GM10248 (cell line): ENCODE measurements around the gene H3-3A.

Experiments used
- CTCF ChIA-PET: fragments of 300-600 bp; sonication (Branson Sonifier 250); formaldehyde crosslinking; extraction: SDS; loops from one replicate; lab custom pipeline; 2021; ENCODE audit warnings: antibody characterized with exemption; lab: Yijun Ruan, JAX
- POLR2A ChIA-PET: fragments of 350-650 bp; sonication (Branson Sonifier 250); formaldehyde crosslinking; extraction: SDS; loops from one replicate; lab custom pipeline; 2020; ENCODE audit warnings: antibody characterized with exemption; lab: Yijun Ruan, JAX
- DNase-seq: peaks from one replicate; pipeline ENCODE4 v3.0.0; 2012; ENCODE audit errors: extremely low spot score
- CTCF ChIP-seq: IDR thresholded peaks from 2 replicates; pipeline ENCODE4 v1.5.1; 2012; ENCODE audit warnings: mild to moderate bottlenecking, low read depth; ENCODE audit errors: extremely low read depth, missing control alignments, control extremely low read depth

Gene H3-3A

DNA sequence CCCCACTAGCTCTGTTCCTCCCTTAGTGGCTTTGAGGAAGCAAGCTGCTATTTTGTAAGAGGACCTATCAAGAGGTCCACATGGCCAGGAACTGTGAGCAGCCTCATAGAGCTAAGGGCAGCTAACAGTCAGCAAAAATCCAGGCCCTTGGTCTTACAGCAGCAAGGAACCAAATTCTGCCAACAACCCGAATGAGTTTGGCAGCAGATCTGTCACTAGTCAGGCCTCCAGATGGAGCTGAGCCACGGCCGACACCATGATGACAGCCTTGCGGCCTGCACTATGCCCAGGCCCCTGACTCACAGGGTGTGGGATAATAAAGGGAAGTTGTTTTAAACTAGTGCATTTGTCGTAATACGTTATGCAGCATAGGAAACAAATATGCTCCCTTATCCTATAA lies 28.0 kb upstream of the H3-3A start:
- CTCF ChIA-PET, result interaction anchor here (1.4 to 3.2 kb wide), 2 partner anchors 24 to 31 kb away, joined by 3 to 14 read pairs; no protein-coding TSS in a partner anchor
- POLR2A ChIA-PET, result interaction anchor here (0.6 kb wide), 1 partner anchor 39 kb away, joined by 3 read pairs; no protein-coding TSS in a partner anchor
- no peak for TF ChIP-seq CTCF
- no peak for DNase-seq

GRCh38 chr1:226035915-226036314 lies 26.6 kb upstream of the H3-3A start:
- DNase-seq, result no peak
- ChIA-PET CTCF (interaction anchor here (1.6 kb wide), 1 partner anchor 29 kb away, joined by 6 read pairs; no protein-coding TSS in a partner anchor), POLR2A (no interaction called here)
- TF ChIP-seq CTCF, result no peak

GRCh38 chr1:226038661-226039060 lies 23.9 kb upstream of the H3-3A start:
- DNase-seq, result no peak
- ChIA-PET POLR2A (no interaction called here), CTCF (interaction anchor here (1.0 kb wide), 1 partner anchor 9 kb away, joined by 3 read pairs; no protein-coding TSS in a partner anchor)
- TF ChIP-seq CTCF, result no peak

DNA sequence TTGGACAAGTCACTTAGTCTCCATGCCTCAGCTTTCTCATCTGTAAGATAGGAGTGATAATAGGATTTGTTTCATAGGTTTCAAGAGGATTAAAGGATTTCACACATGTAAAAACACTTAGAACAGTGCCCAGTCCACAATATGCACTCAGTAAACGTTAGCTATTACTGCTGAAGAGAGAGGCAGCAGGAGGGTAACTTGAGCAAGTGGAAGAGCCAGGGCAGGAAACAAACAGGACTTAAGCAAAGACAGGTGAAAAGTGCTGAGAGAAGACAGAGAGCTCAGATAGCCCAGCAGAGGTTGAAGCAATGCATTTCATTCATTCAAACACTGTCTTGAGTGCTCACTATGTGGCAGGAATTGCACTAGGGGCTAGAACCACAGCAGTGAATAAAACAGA lies 21.1 kb upstream of the H3-3A start:
- ChIA-PET POLR2A (no interaction called here), CTCF (interaction anchor here (1.1 to 1.7 kb wide), 2 partner anchors 12 to 27 kb away, joined by 3 to 4 read pairs; no protein-coding TSS in a partner anchor)
- TF ChIP-seq CTCF, result no peak
- no peak for DNase-seq

DNA sequence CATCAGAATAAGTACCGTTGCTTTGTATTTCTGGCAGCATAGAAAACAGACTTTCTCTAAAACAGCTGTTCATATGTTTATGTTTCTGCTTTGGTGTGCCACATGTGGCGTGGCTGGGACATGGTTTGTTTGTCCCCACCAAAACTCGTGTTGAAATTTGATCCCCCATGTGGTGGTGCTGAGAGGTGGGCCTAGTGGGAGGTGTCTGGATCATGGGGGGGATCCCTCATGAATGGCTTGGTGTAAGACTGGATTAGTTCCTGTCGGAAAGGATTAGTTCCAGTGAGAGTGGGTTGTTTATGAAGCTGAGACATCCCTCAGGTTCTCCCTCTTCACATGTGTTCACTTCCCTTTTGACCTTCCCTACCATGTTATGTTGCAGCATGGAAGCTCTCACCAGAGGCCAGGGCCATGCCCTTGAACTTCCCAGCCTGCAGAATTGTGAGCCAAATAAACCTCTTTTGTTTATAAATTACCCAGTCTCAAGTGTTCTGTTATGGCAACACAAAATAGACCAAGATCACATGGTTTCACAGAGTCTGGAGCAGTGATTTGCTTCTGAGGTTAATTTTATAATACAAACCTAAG lies 17.9 kb upstream of the H3-3A start:
- no peak for TF ChIP-seq CTCF
- CTCF ChIA-PET, result interaction anchor here (1.7 kb wide), 1 partner anchor 20 kb away, joined by 4 read pairs; no protein-coding TSS in a partner anchor
- no peak for DNase-seq
- POLR2A ChIA-PET, result no interaction called here

DNA sequence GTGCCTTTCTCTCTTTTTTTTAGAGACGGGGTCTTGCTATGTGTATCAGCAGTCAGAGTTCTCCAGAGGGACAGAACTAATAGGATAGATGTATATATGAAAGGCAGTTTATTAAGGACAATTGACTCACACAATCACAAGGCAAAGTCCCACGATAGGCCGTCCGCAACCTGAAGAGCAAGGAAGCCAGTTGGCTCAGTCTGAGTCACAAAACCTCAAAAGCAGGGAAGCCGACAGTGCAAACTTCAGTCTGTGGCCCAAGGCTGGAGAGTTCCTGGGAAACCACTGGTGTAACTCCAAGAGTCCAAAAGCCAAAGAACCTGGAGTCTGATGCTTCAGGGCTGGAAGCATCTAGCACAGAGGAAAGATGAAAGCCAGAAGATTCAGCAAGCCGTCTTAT lies 16.3 kb upstream of the H3-3A start:
- no peak for TF ChIP-seq CTCF
- POLR2A ChIA-PET, result no interaction called here

More for the DNA sequence above, 16.3 kb upstream of the H3-3A start:
- CTCF ChIA-PET, result no interaction called here
- no peak for DNase-seq
